ENCODE results near the gene PCGF1.

PCGF1 gene

GRCh38 chr2:74507926-74508520, 528 bp upstream of the PCGF1 start:
- no peak for TF ChIP-seq CTCF (IDR thresholded peaks at IDR 0.05; ENCODE audit: insufficient read depth, low read depth, low read length, missing control alignments)
- H3K4me3 ChIP-seq (ENCODE audit: low read length) = peak overlapping the region; percentile 97
- DNase-seq (ENCODE audit: low read depth) = peak; percentile 45

DNA sequence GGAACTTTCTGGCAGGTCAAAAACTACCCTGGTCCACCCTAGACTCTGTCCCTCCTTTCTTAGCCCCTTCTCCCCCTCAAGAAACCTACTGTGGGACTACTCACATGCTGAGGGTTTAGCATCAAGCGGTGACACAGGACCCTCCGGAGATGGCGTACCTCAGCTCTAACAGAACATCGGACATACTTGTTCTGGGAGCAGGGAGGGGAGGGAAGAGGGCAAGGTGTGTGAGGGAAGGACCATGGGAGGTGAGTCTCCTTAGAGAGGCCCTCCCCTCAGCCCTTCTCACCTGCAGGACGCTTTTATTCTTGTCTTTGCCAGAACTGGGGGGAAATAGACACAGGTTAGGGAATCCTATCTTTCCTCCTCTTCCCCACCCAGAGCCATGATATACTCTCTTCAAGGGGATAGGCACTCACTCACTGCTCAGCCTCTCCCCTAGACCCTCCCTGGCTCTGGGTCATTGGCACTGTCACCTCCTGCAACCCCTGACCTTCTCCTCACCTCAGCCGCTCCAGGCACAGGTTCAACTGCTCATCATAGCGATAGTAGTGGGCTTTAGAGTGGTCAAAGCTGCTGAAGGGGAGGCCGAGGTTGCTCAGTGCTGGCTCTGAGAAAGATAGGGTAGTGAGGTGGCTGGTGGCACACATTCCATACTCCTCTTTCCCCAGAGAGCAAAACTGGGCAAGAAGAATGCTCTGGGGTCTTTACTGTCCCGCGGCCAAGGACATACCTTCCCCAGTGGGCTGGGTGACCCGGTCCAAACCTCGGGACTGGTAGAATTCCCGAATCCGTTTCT, 1.8 kb downstream of the PCGF1 start:
- TF ChIP-seq CTCF (IDR thresholded peaks at IDR 0.05; ENCODE audit: insufficient read depth, low read depth, low read length, missing control alignments) = no peak
- peak overlapping the region; percentile 18 for H3K4me3 ChIP-seq (ENCODE audit: low read length)

DNA sequence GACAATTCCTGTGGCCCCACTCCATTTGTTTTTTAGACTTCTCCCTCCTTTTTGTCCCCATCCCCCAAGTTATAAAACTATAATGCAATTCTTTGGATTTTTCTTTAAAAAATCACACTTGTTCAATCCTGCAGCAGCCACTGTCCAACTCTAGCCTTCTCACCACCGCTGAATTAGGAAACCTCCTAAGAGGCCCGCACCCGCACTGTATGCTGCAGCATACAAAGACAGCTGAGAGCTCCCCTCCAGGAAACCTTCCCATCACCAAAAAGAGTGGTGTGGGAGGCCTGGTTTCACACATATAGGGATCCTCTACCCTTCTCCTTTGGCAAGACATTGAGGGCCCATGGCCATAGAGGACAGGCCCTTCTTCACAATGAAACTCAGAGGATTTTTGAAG, 2.9 kb downstream of the PCGF1 start:
- DNase-seq (ENCODE audit: low read depth) = no peak
- H3K4me3 ChIP-seq (ENCODE audit: low read length) = no peak overlapping the region
- no peak for TF ChIP-seq CTCF (IDR thresholded peaks at IDR 0.05; ENCODE audit: insufficient read depth, low read depth, low read length, missing control alignments)

More for the DNA sequence above, 1.8 kb downstream of the PCGF1 start:
- DNase-seq (ENCODE audit: low read depth) = no peak

GRCh38 chr2:74503506-74504475, 3.7 kb downstream of the PCGF1 start:
- TF ChIP-seq CTCF (IDR thresholded peaks at IDR 0.05; ENCODE audit: insufficient read depth, low read depth, low read length, missing control alignments) = no peak
- no peak for DNase-seq (ENCODE audit: low read depth)

GRCh38 chr2:74502720-74503505, 4.6 kb downstream of the PCGF1 start:
- TF ChIP-seq CTCF (IDR thresholded peaks at IDR 0.05; ENCODE audit: insufficient read depth, low read depth, low read length, missing control alignments) = peak; percentile 26
- DNase-seq (ENCODE audit: low read depth) = peak; percentile 77
- peak overlapping the region; percentile 55 for H3K4me3 ChIP-seq (ENCODE audit: low read length)

More at GRCh38 chr2:74503506-74504475, 3.7 kb downstream of the PCGF1 start:
- peak overlapping the region; percentile 55 for H3K4me3 ChIP-seq (ENCODE audit: low read length)

DNA sequence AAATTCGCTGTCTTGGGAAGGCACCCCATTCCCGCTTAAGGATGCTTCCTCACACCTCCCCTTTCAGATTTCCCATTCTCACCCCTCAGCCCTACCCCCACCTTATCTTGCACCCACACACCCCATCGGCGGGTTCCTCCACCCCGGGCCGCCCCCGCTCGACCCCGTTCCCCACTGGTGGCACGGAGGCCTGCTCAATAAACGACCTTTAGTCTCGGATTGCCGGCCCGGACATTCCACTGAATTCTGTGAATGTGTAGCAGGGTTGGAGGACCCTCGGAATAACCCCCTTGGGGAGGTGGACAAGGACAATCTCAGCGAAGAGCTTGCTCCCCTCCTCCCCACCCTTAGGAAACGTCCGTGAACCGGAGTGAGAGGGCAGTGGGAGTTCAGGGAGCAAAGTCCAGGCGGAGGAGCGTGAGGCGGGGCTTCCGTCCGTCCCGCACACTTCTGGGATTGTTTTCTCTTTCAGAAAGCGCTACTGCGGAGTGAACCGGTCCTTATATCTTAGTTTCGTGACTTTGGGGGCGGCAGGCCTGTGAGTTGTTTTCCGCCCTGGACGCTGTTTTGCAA, 5.3 kb downstream of the PCGF1 start:
- no peak for TF ChIP-seq CTCF (IDR thresholded peaks at IDR 0.05; ENCODE audit: insufficient read depth, low read depth, low read length, missing control alignments)
- no peak for DNase-seq (ENCODE audit: low read depth)
- peak overlapping the region; percentile 55 for H3K4me3 ChIP-seq (ENCODE audit: low read length)
